ENCODE results near the gene ORAI3. TPM values are rescaled to one million over a fixed set of nuclear protein-coding genes. Genes with fewer than 3 reads are reported as not detected.

The ORAI3 gene
- total RNA-seq, 1 experiment from 2014 or later, result 9.0 TPM

DNA sequence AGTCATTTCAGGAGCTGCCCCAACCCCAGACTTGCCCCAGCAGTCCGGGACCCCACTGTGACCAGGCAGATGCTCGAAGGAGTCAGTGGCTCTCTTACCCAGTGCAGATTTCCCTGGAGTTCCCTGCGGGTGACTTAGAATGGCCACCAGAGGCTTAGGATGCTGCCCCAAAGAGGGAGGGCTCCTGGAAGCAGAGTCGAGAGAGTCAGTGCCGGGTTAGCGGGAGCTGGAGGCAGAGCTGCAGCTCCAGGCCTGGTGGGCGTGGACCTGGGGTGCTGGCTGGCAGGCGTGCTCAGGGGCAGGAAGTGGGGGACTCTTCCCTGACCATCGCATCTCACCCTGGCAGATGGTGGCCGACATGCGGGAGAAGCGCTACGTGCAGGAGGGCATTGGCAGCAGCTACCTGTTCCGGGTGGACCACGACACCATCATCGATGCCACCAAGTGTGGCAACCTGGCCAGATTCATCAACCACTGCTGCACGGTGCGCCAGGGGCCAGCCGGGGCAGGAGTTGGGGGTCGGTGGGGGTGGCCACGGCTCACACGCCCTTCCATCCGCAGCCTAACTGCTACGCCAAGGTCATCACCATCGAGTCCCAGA is 34.5 kb downstream of the ORAI3 start:
- Histone ChIP-seq H3K9me3 (ENCODE audit: control insufficient read depth in 1 of 2, insufficient read depth in 1 of 2, low read depth in 1 of 2, low read length in 2 of 2) (no peaks in the 10 kb centered on the region), H3K9ac (ENCODE audit: low read length) (no peak overlapping the region), H2AFZ (ENCODE audit: low read depth, low read length, poor library complexity, severe bottlenecking) (no peak overlapping the region), H3K4me2 (ENCODE audit: low read length) (no peak overlapping the region), H3K4me1 (ENCODE audit: control insufficient read depth in 1 of 2, insufficient read depth in 2 of 2, low read length in 2 of 2) (peaks cover 0 to 14% of the 10 kb centered on the region in 2 experiments; a peak in 3 of 4 replicates), H3K27me3 (ENCODE audit: insufficient read depth, low read length) (no peaks in the 10 kb centered on the region), H3K79me2 (ENCODE audit: insufficient read depth, low read length) (no peaks in the 10 kb centered on the region; the same call in 1 of the 2 replicates), H3K27ac (ENCODE audit: low read depth, low read length) (no peak overlapping the region), H3K4me3 (replicated peaks in 1 of 2; ENCODE audit: low read depth in 1 of 2, low read length in 2 of 2) (no peak overlapping the region), H4K20me1 (ENCODE audit: insufficient read depth) (no peaks in the 10 kb centered on the region), H3K36me3 (ENCODE audit: control insufficient read depth in 1 of 2, insufficient read depth in 2 of 2, low read length in 2 of 2) (peaks cover 0 to 9% of the 10 kb centered on the region in 2 experiments; a peak in 3 of 4 replicates), H3K9me2 (ENCODE audit: insufficient read depth) (no peaks in the 10 kb centered on the region)
- TF ChIP-seq, protein P1, sequence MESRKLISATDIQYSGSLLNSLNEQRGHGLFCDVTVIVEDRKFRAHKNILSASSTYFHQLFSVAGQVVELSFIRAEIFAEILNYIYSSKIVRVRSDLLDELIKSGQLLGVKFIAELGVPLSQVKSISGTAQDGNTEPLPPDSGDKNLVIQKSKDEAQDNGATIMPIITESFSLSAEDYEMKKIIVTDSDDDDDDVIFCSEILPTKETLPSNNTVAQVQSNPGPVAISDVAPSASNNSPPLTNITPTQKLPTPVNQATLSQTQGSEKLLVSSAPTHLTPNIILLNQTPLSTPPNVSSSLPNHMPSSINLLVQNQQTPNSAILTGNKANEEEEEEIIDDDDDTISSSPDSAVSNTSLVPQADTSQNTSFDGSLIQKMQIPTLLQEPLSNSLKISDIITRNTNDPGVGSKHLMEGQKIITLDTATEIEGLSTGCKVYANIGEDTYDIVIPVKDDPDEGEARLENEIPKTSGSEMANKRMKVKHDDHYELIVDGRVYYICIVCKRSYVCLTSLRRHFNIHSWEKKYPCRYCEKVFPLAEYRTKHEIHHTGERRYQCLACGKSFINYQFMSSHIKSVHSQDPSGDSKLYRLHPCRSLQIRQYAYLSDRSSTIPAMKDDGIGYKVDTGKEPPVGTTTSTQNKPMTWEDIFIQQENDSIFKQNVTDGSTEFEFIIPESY (IDR thresholded peaks at IDR 0.05; ENCODE audit: extremely low read depth, insufficient replicate concordance, low read length), result no peak
- TF ChIP-seq, protein P2, sequence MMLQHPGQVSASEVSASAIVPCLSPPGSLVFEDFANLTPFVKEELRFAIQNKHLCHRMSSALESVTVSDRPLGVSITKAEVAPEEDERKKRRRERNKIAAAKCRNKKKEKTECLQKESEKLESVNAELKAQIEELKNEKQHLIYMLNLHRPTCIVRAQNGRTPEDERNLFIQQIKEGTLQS (IDR thresholded peaks at IDR 0.05), result no peak
- TF ChIP-seq SRF (IDR thresholded peaks at IDR 0.05; ENCODE audit: low read depth) (no peak), CBX3 (IDR thresholded peaks at IDR 0.05; ENCODE audit: low read depth) (no peak), FOSL1 (IDR thresholded peaks at IDR 0.05; ENCODE audit: low read depth) (no peak), SIN3A (IDR thresholded peaks at IDR 0.05; ENCODE audit: low read depth) (no peak), ZNF274 (IDR thresholded peaks at IDR 0.05; ENCODE audit: low read depth, low read length) (no peak), EGR1 (IDR thresholded peaks at IDR 0.05; ENCODE audit: low read depth) (no peak), ELF1 (IDR thresholded peaks at IDR 0.05; ENCODE audit: borderline replicate concordance, low read depth) (no peak), POLR2AphosphoS5 (IDR thresholded peaks at IDR 0.05; ENCODE audit: low read depth, low read length) (no peak), SP1 (IDR thresholded peaks at IDR 0.05; ENCODE audit: low read depth) (no peak), ZFX (IDR thresholded peaks at IDR 0.05) (no peak), TCF7L2 (IDR thresholded peaks at IDR 0.05; ENCODE audit: borderline replicate concordance, extremely low read depth, insufficient read depth, insufficient read length) (no peak), EZH2phosphoT487 (IDR thresholded peaks at IDR 0.05; ENCODE audit: borderline replicate concordance) (no peak), EZH2 (IDR thresholded peaks at IDR 0.05) (no peak)
- TF ChIP-seq, protein P3, sequence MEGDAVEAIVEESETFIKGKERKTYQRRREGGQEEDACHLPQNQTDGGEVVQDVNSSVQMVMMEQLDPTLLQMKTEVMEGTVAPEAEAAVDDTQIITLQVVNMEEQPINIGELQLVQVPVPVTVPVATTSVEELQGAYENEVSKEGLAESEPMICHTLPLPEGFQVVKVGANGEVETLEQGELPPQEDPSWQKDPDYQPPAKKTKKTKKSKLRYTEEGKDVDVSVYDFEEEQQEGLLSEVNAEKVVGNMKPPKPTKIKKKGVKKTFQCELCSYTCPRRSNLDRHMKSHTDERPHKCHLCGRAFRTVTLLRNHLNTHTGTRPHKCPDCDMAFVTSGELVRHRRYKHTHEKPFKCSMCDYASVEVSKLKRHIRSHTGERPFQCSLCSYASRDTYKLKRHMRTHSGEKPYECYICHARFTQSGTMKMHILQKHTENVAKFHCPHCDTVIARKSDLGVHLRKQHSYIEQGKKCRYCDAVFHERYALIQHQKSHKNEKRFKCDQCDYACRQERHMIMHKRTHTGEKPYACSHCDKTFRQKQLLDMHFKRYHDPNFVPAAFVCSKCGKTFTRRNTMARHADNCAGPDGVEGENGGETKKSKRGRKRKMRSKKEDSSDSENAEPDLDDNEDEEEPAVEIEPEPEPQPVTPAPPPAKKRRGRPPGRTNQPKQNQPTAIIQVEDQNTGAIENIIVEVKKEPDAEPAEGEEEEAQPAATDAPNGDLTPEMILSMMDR (IDR thresholded peaks at IDR 0.05 in 2 of 3, conservative IDR thresholded peaks at IDR 0.05 in 1 of 3; ENCODE audit: borderline replicate concordance in 1 of 3, insufficient read depth in 1 of 3, low read depth in 2 of 3, low read length in 2 of 3), result no peak
- DNase-seq (ENCODE audit: low read depth, low spot score) (no peak), ATAC-seq (no peak)
- ChIA-PET POLR2A (no interaction called here), CTCF (interaction anchor here (1.6 to 4.0 kb wide), 2 partner anchors 350 to 459 kb away, joined by 5 to 12 read pairs; partner anchors contain the start of gene ZNF843), RAD21 (ENCODE audit: low non-redundant PET in 1 of 2, low total read pairs in 2 of 2, uncharacterized antibody in 2 of 2, unreplicated experiment in 2 of 2) (no interaction called here)
- intact Hi-C loops (cut with micrococcal nuclease), result loop anchor here (10.0 kb wide), 1 partner anchor 711 kb away; no protein-coding TSS in a partner anchor
- no TSS peak for BruUV-seq (replicated peaks)
